SK-N-SH (cell line): ENCODE data around the gene CPEB1.

Experiments used
- CTCF ChIP-seq: fragments of 200-600 bp; sonication (generic); IDR thresholded peaks from 2 replicates; pipeline ENCODE4 v1.6.1; 2017; ENCODE audit warnings: antibody characterized with exemption, mild to moderate bottlenecking, moderate library complexity
- EP300 ChIP-seq, 2 experiments: IDR thresholded peaks; 2 replicates each; pipeline versions ENCODE4 v1.4.0 to v1.6.1; 2012; ENCODE audit warnings: borderline replicate concordance in 1 of 2, low read depth in 1 of 2, low read length in 1 of 2
- FOXM1 ChIP-seq: IDR thresholded peaks from 2 replicates; pipeline ENCODE4 v1.4.0; 2012; ENCODE audit warnings: low read depth, mild to moderate bottlenecking
- GABPA ChIP-seq: IDR thresholded peaks from 2 replicates; pipeline ENCODE4 v1.4.0; 2012; ENCODE audit warnings: low read depth, mild to moderate bottlenecking
- PBX3 ChIP-seq: IDR thresholded peaks from 2 replicates; pipeline ENCODE4; 2012
- YY1 ChIP-seq: IDR thresholded peaks from 2 replicates; pipeline ENCODE4 v1.4.0; 2012; ENCODE audit warnings: low read depth, mild to moderate bottlenecking

DNA sequence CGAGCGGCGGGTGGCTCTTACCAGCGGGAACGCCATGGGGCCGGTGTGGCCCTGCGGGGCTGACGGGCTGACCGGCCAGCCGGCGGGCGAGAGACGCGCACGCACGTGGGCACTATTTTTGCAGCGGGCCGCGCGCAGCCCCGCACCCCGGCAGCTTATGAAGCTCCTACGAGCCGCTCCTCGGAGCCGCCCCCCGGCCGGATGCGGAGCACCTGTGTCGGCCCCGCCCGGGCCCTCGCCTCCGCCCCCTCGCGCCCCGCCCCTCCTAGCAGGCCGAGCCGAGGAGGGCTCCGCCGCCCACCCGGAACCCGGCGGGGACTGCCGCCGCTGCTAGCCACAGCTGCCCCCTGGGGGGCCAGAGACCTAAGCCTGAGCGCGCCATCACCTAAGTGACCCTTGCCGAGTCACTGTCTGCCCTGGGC is 683 bp upstream of the CPEB1 start:
- TF ChIP-seq YY1 = no peak
- no peak for TF ChIP-seq CTCF
- TF ChIP-seq GABPA = no peak
- TF ChIP-seq PBX3 = no peak
- no peak for TF ChIP-seq FOXM1
- TF ChIP-seq EP300 (IDR thresholded peaks at IDR 0.05; ENCODE audit: borderline replicate concordance in 1 of 2, low read depth in 1 of 2, low read length in 1 of 2) = no peak
